Measurements from ENCODE around the gene RER1.

Gene RER1

DNA sequence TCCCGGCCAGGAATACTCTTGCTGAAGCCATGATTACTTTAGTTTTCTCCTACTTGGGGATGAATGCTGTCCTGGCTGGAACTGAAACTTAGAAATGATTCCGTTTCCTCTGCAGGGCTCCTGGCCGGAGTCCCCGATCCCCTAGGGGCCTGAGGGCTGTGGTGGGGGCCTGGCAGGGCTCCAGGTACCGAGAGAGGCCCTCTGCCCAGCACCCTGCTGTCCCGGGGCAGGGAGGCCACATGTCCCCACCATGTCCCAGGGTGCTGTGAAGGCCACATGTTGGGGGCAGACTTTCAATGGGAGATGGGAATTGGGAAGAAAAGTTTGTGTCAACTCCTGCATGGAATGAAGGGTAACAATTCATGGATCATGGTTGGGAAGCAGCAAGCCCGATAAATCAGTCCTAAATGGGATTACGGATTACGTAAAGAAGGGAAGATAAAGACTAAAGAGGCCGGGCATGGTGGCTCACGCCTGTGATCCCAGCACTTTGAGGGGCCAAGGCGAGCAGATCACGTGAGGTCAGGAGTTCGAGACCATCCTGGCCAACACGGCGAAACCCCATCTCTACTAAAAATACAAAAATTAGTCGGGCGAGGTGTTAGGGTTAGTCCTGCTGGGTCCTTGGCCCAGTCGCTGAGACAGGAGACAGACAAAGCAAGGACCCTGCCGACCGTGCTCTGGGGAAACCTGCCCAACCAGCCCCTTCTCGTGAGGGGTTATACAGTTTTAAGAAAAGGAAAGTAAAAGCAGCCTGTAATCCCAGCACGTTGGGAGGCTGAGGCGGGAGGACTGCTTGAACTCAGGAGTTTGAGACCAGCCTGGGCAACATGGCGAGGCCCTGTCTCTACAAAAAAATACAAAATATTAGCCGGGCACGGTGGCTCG lies 37.8 kb upstream of the RER1 start:
- no peak for DNase-seq (ENCODE audit: low read depth in 2 of 2)

DNA sequence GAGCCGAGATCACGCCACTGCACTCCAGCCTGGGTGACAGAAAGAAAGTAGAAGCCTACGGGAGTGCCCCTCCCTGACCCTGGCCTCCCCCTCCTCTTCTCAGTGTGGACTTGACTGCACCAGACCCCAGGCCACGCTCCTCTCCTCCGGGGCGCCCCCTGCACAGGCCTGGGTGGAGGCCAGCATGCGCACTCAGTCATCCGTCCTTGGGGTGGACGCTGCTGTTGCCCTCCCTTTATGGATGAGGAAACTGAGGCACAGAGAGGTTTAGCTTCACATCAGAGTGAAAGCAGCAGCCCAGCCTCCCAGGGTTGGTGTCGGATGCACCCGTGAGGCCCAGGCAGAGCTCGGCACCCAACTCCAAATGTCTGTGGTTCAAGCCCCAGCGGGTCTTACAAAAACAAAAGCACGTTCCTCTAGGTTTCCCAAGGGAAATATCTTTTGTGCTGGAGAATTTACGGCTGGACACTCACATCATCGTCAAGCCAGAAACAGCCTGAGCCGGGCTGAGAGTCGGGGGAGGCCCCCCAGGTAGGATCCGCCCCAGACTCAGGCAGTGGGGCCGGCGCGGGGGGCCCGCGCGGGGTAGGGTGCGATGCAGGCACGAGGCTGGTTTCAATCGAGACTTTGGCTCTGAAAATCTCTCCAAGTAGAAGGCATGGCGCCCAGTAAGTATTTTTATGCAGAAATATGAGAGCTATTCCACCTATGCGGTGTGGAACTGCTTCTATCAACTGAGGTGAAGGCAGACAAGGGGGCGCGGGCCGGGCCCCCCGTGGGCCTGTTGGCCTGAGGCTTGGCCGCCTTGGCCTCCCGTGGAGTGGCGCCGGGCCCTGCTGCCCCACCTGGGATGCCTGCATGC lies 36.9 kb upstream of the RER1 start:
- no peak for DNase-seq (ENCODE audit: low read depth in 2 of 2)

GRCh38 chr1:2355373-2356261 lies 36.0 kb upstream of the RER1 start:
- no peak for DNase-seq (ENCODE audit: low read depth in 2 of 2)

DNA sequence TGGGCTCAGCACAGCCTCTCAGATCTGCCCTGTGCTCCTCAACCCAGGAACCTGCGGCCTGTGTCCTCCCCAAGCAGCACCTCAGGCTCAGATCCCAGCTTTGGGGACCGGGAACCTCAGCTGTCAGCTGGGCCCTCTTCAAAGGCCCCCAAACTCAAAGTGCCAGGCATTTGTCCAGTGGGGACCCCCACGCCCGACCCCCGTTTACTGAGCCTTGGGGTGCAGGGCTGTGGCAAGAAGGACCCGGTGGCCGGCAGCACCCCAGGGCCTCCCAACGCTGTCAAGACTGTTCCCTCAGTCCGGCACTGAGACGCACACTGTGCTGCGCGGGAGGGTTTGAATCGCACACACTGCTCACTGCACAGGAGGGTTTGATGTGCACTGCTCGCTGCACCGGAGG lies 35.2 kb upstream of the RER1 start:
- no peak for DNase-seq (ENCODE audit: low read depth in 2 of 2)

DNA sequence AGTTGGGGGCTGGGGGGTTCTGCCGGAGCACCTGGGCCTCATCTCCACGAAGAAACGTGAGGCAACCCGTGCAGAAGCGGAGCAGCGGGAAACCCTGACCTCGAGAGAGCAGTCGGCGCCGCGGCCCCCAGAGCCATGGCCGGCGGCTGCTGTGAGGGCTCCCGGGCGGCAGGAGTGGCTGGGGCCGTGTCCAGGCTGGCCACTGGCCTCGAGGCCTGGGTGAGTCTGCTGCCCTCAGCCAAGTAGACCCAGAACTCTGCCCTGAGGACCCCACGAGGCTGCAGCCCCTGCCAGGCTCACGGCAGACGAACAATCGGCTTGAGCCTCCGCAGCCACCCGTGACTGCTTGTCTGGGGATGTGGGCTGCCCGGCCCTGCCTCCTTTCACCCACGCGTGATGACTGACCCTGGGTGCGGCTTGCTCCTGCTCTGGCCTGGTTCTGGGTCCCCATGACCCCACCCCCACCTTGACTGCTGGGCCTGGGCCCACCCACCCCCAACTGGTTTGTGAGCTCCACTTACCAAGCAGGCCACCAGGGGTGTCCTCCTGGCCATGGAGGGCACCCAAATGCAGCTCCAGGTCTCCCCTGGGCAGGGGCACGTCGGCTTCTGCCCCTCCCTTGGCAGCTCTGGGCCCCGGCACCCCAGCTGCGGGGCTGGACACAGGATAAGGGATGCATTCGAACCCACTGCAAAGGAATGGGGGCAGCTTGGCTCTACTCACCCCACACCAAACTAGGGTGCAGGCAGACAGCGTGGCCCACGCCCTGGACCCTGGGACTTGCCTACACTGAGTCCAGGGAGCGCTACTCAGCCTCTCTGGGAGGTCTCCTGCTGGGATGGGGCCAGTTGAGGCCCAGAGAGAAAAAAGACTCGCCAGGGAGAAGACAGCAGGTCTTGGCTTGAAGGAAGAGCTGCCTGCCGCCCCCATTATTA lies 34.5 kb upstream of the RER1 start:
- no peak for DNase-seq (ENCODE audit: low read depth in 2 of 2)

DNA sequence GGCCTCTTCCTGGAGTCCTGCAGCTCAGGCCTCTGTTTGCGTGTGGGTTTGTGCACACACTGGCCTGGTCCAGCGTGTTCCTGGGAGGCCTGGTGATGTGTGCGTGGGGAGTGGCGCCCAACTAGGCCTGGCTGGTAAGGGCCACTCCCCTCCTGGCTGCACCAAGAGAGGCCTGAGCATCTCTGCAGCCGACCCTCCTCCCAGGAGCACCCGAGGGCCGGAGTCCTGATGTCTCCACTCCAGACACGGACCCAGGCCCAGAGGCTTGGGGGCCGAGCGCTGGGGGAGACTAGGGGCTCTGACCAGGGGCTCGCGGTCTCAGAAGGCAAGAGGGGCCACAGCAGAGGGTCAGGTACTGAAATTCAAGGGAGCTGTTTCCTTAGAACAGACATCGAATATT lies 33.6 kb upstream of the RER1 start:
- DNase-seq (ENCODE audit: low read depth in 2 of 2) = no peak

DNA sequence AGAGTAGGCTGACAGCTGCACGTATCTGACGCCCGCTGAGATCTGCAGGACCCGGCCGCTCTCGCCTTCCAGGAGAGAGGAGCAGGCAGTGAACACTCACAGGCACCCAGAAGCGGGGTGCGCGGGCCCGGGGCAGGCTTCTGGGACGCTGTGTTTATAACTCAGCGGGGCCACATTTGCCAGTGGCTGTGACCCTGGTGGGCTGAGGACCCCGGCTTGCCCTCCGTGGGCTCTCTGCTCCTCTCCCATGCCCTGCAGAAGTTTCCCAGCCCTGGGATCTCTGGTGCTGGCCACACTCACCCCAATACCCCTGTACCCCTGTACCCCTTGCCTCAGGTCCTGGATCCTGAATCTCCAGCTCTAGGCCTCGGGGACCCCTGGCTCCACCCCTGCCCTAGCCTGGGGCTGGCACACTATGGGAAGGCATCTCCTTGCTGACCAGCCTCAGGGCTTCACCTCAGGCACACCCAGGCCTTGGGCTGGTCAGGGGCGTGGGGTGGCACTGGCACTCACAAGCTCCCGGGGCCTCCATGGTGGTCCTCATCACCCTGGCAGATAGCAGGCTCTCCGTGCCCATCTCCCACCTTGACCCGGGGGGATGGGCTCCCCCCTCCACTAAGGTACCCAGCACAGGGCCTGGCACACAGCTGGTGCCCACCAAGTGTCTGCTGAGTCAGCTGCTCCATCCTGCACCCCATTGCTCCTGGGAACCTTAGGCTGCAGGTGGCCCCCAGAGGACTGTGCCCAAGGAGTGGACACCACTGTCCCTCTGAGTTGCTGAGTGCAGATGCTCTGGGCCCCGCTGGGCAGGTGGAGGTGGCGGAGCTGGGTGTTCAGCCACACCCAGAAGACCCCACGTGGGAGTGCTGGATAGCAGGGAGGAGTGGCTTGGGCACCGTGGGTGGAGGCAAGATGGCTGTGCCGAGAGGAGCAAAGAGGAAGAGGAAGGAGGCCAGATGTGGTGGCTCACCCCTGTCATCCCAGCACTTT lies 32.7 kb upstream of the RER1 start:
- no peak for DNase-seq (ENCODE audit: low read depth in 2 of 2)

DNA sequence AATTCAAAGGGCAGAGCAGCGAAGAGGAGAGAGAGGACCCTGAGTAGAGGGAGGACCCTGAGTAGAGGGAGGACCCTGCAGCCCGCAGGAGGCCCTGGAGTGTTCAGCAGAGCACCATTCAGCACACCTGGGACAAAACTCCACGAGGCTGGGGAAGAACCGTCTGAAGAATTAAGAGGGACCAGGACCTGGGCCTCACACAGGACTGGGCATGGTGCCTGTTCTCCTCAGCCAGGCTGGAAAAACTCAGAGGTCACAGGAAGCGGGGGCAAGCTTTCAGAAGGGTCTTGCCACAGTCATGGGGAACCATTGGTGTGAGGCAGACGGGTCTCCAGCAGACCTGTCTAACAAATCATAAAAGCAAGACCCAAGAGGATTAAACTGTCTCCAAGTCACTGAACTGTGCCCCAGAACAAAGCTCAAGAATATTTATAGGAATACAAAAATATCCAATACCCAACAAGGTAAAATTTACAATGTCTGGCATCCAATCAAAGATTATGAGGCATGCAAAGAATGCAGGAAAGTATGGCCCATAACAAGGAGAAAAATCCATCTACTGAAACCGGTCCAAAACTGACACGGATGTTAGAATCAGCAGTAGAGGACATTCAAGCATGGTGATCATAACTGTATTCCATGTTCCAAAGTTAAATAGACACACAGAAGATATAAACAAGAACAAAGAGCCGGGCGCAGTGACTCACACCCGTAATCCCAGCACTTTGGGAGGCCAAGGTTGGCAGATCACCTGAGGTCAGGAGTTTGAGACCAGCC lies 30.9 kb upstream of the RER1 start:
- DNase-seq (ENCODE audit: low read depth in 2 of 2) = no peak

DNA sequence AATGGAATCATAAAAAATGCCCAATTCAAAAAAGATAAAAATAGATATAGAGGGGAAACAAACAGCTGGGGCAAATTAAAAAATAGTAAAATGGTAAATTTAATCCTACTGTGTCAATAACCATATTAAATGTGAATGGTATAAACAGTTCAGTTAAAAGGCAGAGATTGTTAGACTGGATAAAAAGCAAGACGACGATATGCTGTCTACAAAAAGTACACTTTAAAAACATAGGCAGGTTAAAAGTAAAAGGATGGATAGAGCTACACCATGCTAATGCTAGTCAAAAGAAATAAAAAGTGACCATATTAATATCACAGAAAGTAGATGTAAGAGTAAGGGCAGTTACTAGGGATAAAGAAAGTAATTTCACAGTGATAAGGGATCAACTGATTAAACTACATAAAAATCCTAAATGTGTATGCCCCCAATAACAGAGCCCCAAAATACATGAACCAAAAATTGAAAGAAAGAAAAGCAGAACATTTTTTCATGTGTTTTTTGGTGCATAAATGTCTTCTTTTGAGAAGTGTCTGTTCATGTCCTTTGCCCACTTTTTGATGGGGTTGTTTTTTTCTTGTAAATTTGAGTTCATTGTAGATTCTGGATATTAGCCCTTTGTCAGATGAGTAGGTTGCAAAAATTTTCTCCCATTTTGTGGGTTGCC lies 27.7 kb upstream of the RER1 start:
- no peak for DNase-seq (ENCODE audit: low read depth in 2 of 2)

DNA sequence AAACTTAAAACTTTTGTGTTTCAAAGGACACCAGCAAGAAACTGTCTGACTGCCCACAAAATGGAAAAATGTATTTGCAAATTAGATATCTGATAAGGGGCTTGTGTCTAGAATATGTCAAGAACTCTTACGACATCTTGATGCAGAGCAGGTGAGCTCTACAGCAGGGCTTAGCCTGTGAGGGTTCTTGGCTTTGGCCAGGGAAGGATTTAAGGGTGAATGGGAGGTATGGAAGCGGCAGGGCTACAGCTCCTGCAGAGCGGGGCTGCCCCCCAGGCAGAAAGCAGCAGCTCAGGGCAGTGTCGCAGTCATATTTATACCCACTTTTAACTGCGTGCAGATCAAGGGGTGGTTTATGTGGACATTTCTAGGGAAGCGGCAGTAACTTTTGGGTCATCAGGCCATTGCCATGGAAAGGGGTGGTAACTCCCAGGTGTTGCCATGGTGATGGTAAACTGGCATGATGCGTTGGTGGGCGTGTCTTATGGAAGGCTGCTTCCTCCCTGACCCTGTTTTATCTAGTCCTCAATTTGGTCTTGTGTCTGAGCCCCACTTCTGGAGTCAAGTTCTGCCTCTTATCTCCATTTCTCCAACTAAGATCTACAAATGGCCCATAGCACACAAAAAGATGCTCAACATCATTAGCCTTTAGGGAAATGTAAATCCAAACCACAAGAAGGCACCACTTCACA lies 23.4 kb upstream of the RER1 start:
- DNase-seq (ENCODE audit: low read depth in 2 of 2) = no peak

DNA sequence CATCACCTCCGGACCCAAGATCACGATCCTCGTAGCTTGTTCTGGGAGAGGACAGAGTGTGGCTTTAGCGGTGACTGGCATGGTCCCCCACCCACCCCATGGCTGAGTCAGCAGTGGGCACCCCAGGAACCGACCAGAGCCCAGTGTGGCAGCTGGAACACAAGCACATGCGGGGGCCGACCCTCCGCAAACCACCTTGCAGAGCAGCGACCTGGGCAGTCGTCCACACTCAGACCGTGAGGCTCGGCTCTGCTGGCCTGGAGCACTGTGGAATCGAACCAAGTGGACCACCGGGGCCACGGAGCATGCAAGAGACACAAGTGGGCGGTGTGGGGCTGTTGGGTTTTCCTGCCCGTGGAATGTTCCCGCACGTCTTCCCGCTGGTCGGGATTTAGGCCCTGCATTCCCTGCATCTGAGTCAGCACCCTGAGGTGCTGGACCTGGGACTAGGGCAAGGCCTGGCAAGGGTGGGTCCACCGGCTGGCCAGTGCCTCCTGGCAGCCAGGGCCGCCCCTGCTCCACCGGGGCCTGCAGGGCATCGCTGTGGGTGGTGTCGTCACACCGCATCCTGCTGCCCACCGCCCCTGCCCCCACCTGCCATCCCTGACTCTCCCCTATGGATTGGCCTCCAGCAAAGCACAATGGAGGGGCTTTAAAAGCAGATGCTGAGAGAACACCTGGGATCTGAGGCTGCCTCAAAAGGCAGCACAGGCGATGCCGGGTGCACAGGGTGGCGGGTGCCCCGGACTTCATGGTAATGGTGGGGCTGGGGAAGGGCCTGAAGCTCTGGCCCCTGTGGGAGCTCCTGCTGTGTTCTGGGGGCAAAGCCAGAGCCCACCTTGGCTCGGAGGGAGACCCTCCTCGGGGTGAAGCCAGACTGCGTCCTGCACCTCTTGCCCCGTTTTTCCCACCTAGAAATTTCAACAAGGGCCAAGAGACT lies 18.8 kb upstream of the RER1 start:
- no peak for DNase-seq (ENCODE audit: low read depth in 2 of 2)

- no peak for DNase-seq (ENCODE audit: low read depth in 2 of 2)
Observed at GRCh38 chr1:2373551-2374251, 17.9 kb upstream of the RER1 start.

GRCh38 chr1:2374252-2375155 lies 17.1 kb upstream of the RER1 start:
- DNase-seq (ENCODE audit: low read depth in 2 of 2) = no peak

GRCh38 chr1:2375246-2375922 lies 16.3 kb upstream of the RER1 start:
- no peak for DNase-seq (ENCODE audit: low read depth in 2 of 2)
